H9 (cell line): ENCODE results near the gene PDIA6. TPM values are rescaled to one million over a fixed set of nuclear protein-coding genes. Genes with fewer than 3 reads are reported as not detected.

Experiments
- DNase-seq: peaks from one replicate; pipeline ENCODE4 v3.0.0-alpha.2; 2017
- H2AFZ ChIP-seq: one replicate; pipeline ENCODE4 v1.6.1; 2013; ENCODE audit warnings: mild to moderate bottlenecking, low read length, control low read depth, moderate library complexity
- H2AK5ac ChIP-seq: 2 replicates; pipeline ENCODE4 v1.6.1; 2013; ENCODE audit warnings: low read length, control low read depth, mixed read lengths; ENCODE audit not compliant: insufficient read length
- H2BK120ac ChIP-seq: one replicate; pipeline ENCODE4 v1.6.1; 2013; ENCODE audit warnings: low read depth, mild to moderate bottlenecking, low read length, control low read depth, inconsistent platforms; ENCODE audit not compliant: poor library complexity, severe bottlenecking
- H2BK12ac ChIP-seq: 2 replicates; pipeline ENCODE4 v1.6.1; 2013; ENCODE audit warnings: low read length, control low read depth, mixed read lengths, low read depth; ENCODE audit not compliant: insufficient read length
- H2BK15ac ChIP-seq: 2 replicates; pipeline ENCODE4 v1.6.1; 2013; ENCODE audit warnings: low read depth, low read length, control low read depth
- H2BK20ac ChIP-seq: one replicate; pipeline ENCODE4 v1.6.1; 2013; ENCODE audit warnings: low read depth, mild to moderate bottlenecking, low read length, control low read depth, inconsistent platforms; ENCODE audit not compliant: poor library complexity, severe bottlenecking
- H2BK5ac ChIP-seq: 2 replicates; pipeline ENCODE4 v1.6.1; 2013; ENCODE audit warnings: low read length, control low read depth, mixed read lengths; ENCODE audit not compliant: insufficient read length
- H3K14ac ChIP-seq: 2 replicates; pipeline ENCODE4 v1.6.1; 2013; ENCODE audit warnings: low read length, control low read depth; ENCODE audit not compliant: insufficient read depth
- H3K18ac ChIP-seq: 2 replicates; pipeline ENCODE4 v1.6.1; 2013; ENCODE audit warnings: low read depth, mild to moderate bottlenecking, mixed read lengths, low read length, control low read depth; ENCODE audit not compliant: insufficient read length
- H3K23ac ChIP-seq: 2 replicates; pipeline ENCODE4 v1.6.1; 2013; ENCODE audit warnings: low read length, control low read depth, mixed read lengths, low read depth; ENCODE audit not compliant: insufficient read length
- H3K23me2 ChIP-seq: 2 replicates; pipeline ENCODE4 v1.6.1; 2013; ENCODE audit warnings: low read depth, mild to moderate bottlenecking, mixed read lengths, low read length, control low read depth; ENCODE audit not compliant: insufficient read length, poor library complexity, severe bottlenecking
- H3K27ac ChIP-seq: 2 replicates; pipeline ENCODE4 v1.5.1; 2013; ENCODE audit warnings: low read length, control low read depth, mixed read lengths, low read depth; ENCODE audit not compliant: insufficient read length
- H3K27me3 ChIP-seq: 2 replicates; pipeline ENCODE4 v1.6.1; 2013; ENCODE audit warnings: low read length, control low read depth, inconsistent platforms; ENCODE audit not compliant: insufficient read depth
- H3K4ac ChIP-seq: 2 replicates; pipeline ENCODE4 v1.6.1; 2013; ENCODE audit warnings: low read depth, mild to moderate bottlenecking, control low read depth, inconsistent platforms, low read length, moderate library complexity
- H3K4me1 ChIP-seq: 2 replicates; pipeline ENCODE4 v1.6.1; 2013; ENCODE audit warnings: low read length, control low read depth, inconsistent platforms; ENCODE audit not compliant: insufficient read depth
- H3K4me2 ChIP-seq: 2 replicates; pipeline ENCODE4 v1.6.1; 2013; ENCODE audit warnings: low read length, control low read depth, mixed read lengths; ENCODE audit not compliant: insufficient read length, insufficient read depth
- H3K56ac ChIP-seq: 2 replicates; pipeline ENCODE4 v1.6.1; 2013; ENCODE audit warnings: low read depth, mild to moderate bottlenecking, mixed read lengths, low read length, control low read depth; ENCODE audit not compliant: insufficient read length
- H3K79me1 ChIP-seq: 2 replicates; pipeline ENCODE4 v1.6.1; 2013; ENCODE audit warnings: low read depth, mild to moderate bottlenecking, moderate library complexity, low read length, control low read depth, inconsistent platforms; ENCODE audit not compliant: insufficient read depth, poor library complexity, severe bottlenecking
- H3K79me2 ChIP-seq: 2 replicates; pipeline ENCODE4 v1.6.1; 2013; ENCODE audit warnings: low read length, control low read depth, inconsistent platforms; ENCODE audit not compliant: insufficient read depth
- H3K9ac ChIP-seq: 2 replicates; pipeline ENCODE4 v1.6.1; 2013; ENCODE audit warnings: low read length, control low read depth, mixed read lengths; ENCODE audit not compliant: insufficient read length; ENCODE audit errors: extremely low read depth
- H3K9me3 ChIP-seq: one replicate; pipeline ENCODE4 v1.6.1; 2013; ENCODE audit warnings: low read depth, low read length, inconsistent platforms; ENCODE audit not compliant: control insufficient read depth
- H3T11ph ChIP-seq: one replicate; pipeline ENCODE4 v1.6.1; 2013; ENCODE audit warnings: mild to moderate bottlenecking, low read length, control low read depth, inconsistent platforms
- H4K20me1 ChIP-seq: one replicate; pipeline ENCODE4 v1.6.1; 2013; ENCODE audit not compliant: control insufficient read depth, insufficient read length, insufficient read depth
- H4K5ac ChIP-seq: 2 replicates; pipeline ENCODE4 v1.6.1; 2013; ENCODE audit warnings: low read depth, mild to moderate bottlenecking, mixed read lengths, low read length, control low read depth; ENCODE audit not compliant: insufficient read length
- H4K8ac ChIP-seq: replicated peaks from 2 replicates; pipeline ENCODE4 v1.6.1; 2013; ENCODE audit warnings: low read length, control low read depth, mixed read lengths, low read depth; ENCODE audit not compliant: insufficient read length
- H4K91ac ChIP-seq: 2 replicates; pipeline ENCODE4 v1.6.1; 2013; ENCODE audit warnings: low read depth, mild to moderate bottlenecking, moderate library complexity, mixed read lengths, low read length, control low read depth; ENCODE audit not compliant: insufficient read length
- H3K27ac Mint-ChIP-seq, 3 experiments: 2 replicates in 2 of 3; 3 replicates in 1 of 3; pipeline ENCODE4 v1.8.0; 2020 to 2021; ENCODE audit warnings: mixed read lengths in 3 of 3, mild to moderate bottlenecking in 1 of 3, moderate library complexity in 1 of 3
- H3K27me3 Mint-ChIP-seq: 2 replicates; pipeline ENCODE4 v1.8.0; 2021; ENCODE audit warnings: low read depth, mild to moderate bottlenecking, moderate library complexity, mixed read lengths
- H3K36me3 Mint-ChIP-seq, 3 experiments: 2 replicates in 2 of 3; 3 replicates in 1 of 3; pipeline ENCODE4 v1.8.0; 2020 to 2021; ENCODE audit warnings: low read depth in 3 of 3, mixed read lengths in 3 of 3; ENCODE audit not compliant: insufficient read depth in 1 of 3
- H3K4me1 Mint-ChIP-seq, 2 experiments: 2 replicates each; pipeline ENCODE4 v1.8.0; 2020; ENCODE audit warnings: mixed read lengths in 2 of 2
- H3K4me3 Mint-ChIP-seq, 2 experiments: 2 replicates in 1 of 2; 3 replicates in 1 of 2; pipeline ENCODE4 v1.8.0; 2020 to 2021; ENCODE audit warnings: mild to moderate bottlenecking in 2 of 2, mixed read lengths in 2 of 2, moderate library complexity in 1 of 2
- H3K9me3 Mint-ChIP-seq, 2 experiments: 2 replicates in 1 of 2; 3 replicates in 1 of 2; pipeline ENCODE4 v1.8.0; 2020; ENCODE audit warnings: mild to moderate bottlenecking in 2 of 2, mixed read lengths in 2 of 2, moderate library complexity in 1 of 2
- CTCF ChIP-seq: fragments of 200-600 bp; sonication (generic); conservative IDR thresholded peaks from 3 replicates; pipeline ENCODE4 v1.8.0; 2021; ENCODE audit warnings: antibody characterized with exemption, mild to moderate bottlenecking
- WGBS: extraction: QIAGEN DNeasy Blood & Tissue Kit; methylation state at CpG from one replicate; pipeline ENCODE4 v1.1.7; 2013; ENCODE audit warnings: missing lambda C conversion rate, low lambda C conversion rate, mixed read lengths; ENCODE audit not compliant: insufficient read length; ENCODE audit errors: extremely low coverage; 5-methylcytosine and 5-hydroxymethylcytosine counted together
- total RNA-seq: library from RNA; stranded (reverse); gene quantifications from 2 replicates; pipeline ENCODE4 v1.2.1, GENCODE V29; 2021

The PDIA6 gene
- total RNA-seq, 1 experiment from 2014 or later, result 301 TPM

- no peaks in the 10 kb centered on the region for H3K79me1 ChIP-seq
- no peak overlapping the region for H2AK5ac ChIP-seq
- H3K27ac ChIP-seq, result no peak overlapping the region
- no peaks in the 10 kb centered on the region for H3K79me2 ChIP-seq
- H3K27me3 Mint-ChIP-seq, result peaks cover 44% of the 10 kb centered on the region
- H3T11ph ChIP-seq, result no peak overlapping the region
- no CpG with 5 or more reads among the region's 3 CpGs for WGBS
- no peak overlapping the region for H4K5ac ChIP-seq
- no peak overlapping the region for H2AFZ ChIP-seq
- no peak overlapping the region for H2BK12ac ChIP-seq
- no peaks in the 10 kb centered on the region for H3K9me3 Mint-ChIP-seq
- no peaks in the 10 kb centered on the region for H3K9me3 ChIP-seq
- H3K23ac ChIP-seq, result no peak overlapping the region
- no peak overlapping the region for H3K56ac ChIP-seq
- no peak overlapping the region for H3K4ac ChIP-seq
- no peak overlapping the region for H2BK15ac ChIP-seq
- H2BK120ac ChIP-seq, result no peak overlapping the region
- no peak overlapping the region for H3K9ac ChIP-seq
- H4K20me1 ChIP-seq, result no peaks in the 10 kb centered on the region
- no peaks in the 10 kb centered on the region; the same call in 1 of the 2 replicates for H3K4me1 ChIP-seq
- H3K27ac Mint-ChIP-seq, result no peak overlapping the region
- no peak for TF ChIP-seq CTCF
- H2BK20ac ChIP-seq, result no peak overlapping the region
- no peaks in the 10 kb centered on the region for H3K36me3 Mint-ChIP-seq
- no peak overlapping the region for H4K8ac ChIP-seq
- H3K23me2 ChIP-seq, result no peaks in the 10 kb centered on the region
- no peak overlapping the region for H2BK5ac ChIP-seq
- H3K18ac ChIP-seq, result no peak overlapping the region
- H3K27me3 ChIP-seq, result no peaks in the 10 kb centered on the region
- no peak overlapping the region for H3K14ac ChIP-seq
- H3K4me1 Mint-ChIP-seq, result peaks cover 12 to 14% of the 10 kb centered on the region in 2 experiments
- H3K4me2 ChIP-seq, result no peak overlapping the region
- no peak overlapping the region for H4K91ac ChIP-seq
- H3K4me3 Mint-ChIP-seq, result no peak overlapping the region
- no peak for DNase-seq
Measured at GRCh38 chr2:10829299-10829698, 16.7 kb upstream of the PDIA6 start.
